Neural progenitor cell (in vitro differentiated cells): ENCODE measurements around the gene HEY2. TPM values are rescaled to one million over a fixed set of nuclear protein-coding genes. Genes with fewer than 3 reads are reported as not detected.

Experiments used
- DNase-seq: peaks from one replicate; pipeline ENCODE4 v3.0.0-alpha.2; 2016; ENCODE audit warnings: low spot score
- H2AFZ ChIP-seq: fragments of 200-600 bp; sonication (generic); replicated peaks from 2 replicates; pipeline ENCODE4 v1.6.1; 2016; ENCODE audit warnings: antibody characterized with exemption
- H3F3A ChIP-seq: fragments of 200-600 bp; sonication (generic); 2 replicates; pipeline ENCODE4 v1.6.1; 2016; ENCODE audit warnings: antibody characterized with exemption, low read depth
- H3K27ac ChIP-seq: fragments of 200-600 bp; sonication (generic); 2 replicates; pipeline ENCODE4 v1.5.1; 2016; ENCODE audit warnings: mild to moderate bottlenecking
- H3K27me3 ChIP-seq: fragments of 200-600 bp; sonication (generic); 2 replicates; pipeline ENCODE4 v1.6.1; 2016; ENCODE audit warnings: mild to moderate bottlenecking, moderate library complexity
- H3K36me3 ChIP-seq: fragments of 200-600 bp; sonication (generic); 2 replicates; pipeline ENCODE4 v1.5.1; 2016
- H3K4me1 ChIP-seq: fragments of 200-600 bp; sonication (generic); 2 replicates; pipeline ENCODE4 v1.6.1; 2016; ENCODE audit warnings: mixed run types
- H3K4me2 ChIP-seq: fragments of 200-600 bp; sonication (generic); 2 replicates; pipeline ENCODE4 v1.6.1; 2016
- H3K4me3 ChIP-seq: fragments of 200-600 bp; sonication (generic); 2 replicates; pipeline ENCODE4 v1.5.1; 2016
- H3K79me2 ChIP-seq: fragments of 200-600 bp; sonication (generic); 2 replicates; pipeline ENCODE4 v1.6.1; 2016; ENCODE audit warnings: low read depth
- H3K9ac ChIP-seq: fragments of 200-600 bp; sonication (generic); 2 replicates; pipeline ENCODE4 v1.6.1; 2016
- H3K9me3 ChIP-seq: fragments of 200-600 bp; sonication (generic); 2 replicates; pipeline ENCODE4 v1.5.1; 2016; ENCODE audit warnings: low read depth
- H4K20me1 ChIP-seq: fragments of 200-600 bp; sonication (generic); 2 replicates; pipeline ENCODE4 v1.6.1; 2016; ENCODE audit warnings: low read depth
- H3K27ac Mint-ChIP-seq: 3 replicates; pipeline ENCODE4 v1.8.0; 2021; ENCODE audit warnings: mixed read lengths
- H3K27me3 Mint-ChIP-seq: 2 replicates; pipeline ENCODE4 v1.8.0; 2022; ENCODE audit warnings: low read depth, mild to moderate bottlenecking, inconsistent platforms, moderate library complexity, mixed read lengths; ENCODE audit not compliant: insufficient read depth
- H3K36me3 Mint-ChIP-seq: 3 replicates; pipeline ENCODE4 v1.8.0; 2021; ENCODE audit warnings: mixed read lengths
- H3K4me1 Mint-ChIP-seq: 3 replicates; pipeline ENCODE4 v1.8.0; 2021; ENCODE audit warnings: mixed read lengths
- H3K4me3 Mint-ChIP-seq: 3 replicates; pipeline ENCODE4 v1.8.0; 2021; ENCODE audit warnings: mild to moderate bottlenecking, moderate library complexity, mixed read lengths
- H3K9me3 Mint-ChIP-seq: 3 replicates; pipeline ENCODE4 v1.8.0; 2020; ENCODE audit warnings: mixed read lengths
- CTCF ChIP-seq: fragments of 200-600 bp; sonication (generic); IDR thresholded peaks from 2 replicates; pipeline ENCODE4 v1.5.1; 2017; ENCODE audit warnings: antibody characterized with exemption, mild to moderate bottlenecking
- EZH2 ChIP-seq: fragments of 200-600 bp; sonication (generic); IDR thresholded peaks from 2 replicates; pipeline ENCODE4 v1.6.1; 2017; ENCODE audit warnings: antibody characterized with exemption, mild to moderate bottlenecking, moderate library complexity
- EZH2phosphoT487 ChIP-seq: fragments of 200-600 bp; sonication (generic); IDR thresholded peaks from 2 replicates; pipeline ENCODE4 v1.6.1; 2017; ENCODE audit warnings: antibody characterized with exemption
- total RNA-seq: library from RNA; depleted of rRNA; stranded (reverse); fragments of >200 nt; gene quantifications from 2 replicates; pipeline ENCODE4 v1.2.3, GENCODE V29; 2015; ENCODE audit warnings: low replicate concordance

Gene HEY2
- total RNA-seq, 1 donor from 2014 or later: 1.1 TPM

GRCh38 chr6:125733516-125734300 is 15.7 kb upstream of the HEY2 start:
- Histone ChIP-seq H3K4me2 (no peak overlapping the region), H3K27ac (no peak overlapping the region), H3K9me3 (no peaks in the 10 kb centered on the region), H3K4me3 (no peak overlapping the region), H3K4me1 (no peaks in the 10 kb centered on the region), H4K20me1 (no peaks in the 10 kb centered on the region), H3K27me3 (no peaks in the 10 kb centered on the region), H3F3A (no peaks in the 10 kb centered on the region), H3K9ac (no peak overlapping the region), H2AFZ (no peak overlapping the region), H3K79me2 (no peaks in the 10 kb centered on the region), H3K36me3 (no peaks in the 10 kb centered on the region)
- H3K4me1 Mint-ChIP-seq: no peaks in the 10 kb centered on the region
- TF ChIP-seq EZH2 (no peak), CTCF (no peak), EZH2phosphoT487 (no peak)
- no peak for DNase-seq
- H3K9me3 Mint-ChIP-seq: no peaks in the 10 kb centered on the region
- no peaks in the 10 kb centered on the region for H3K36me3 Mint-ChIP-seq
- H3K27me3 Mint-ChIP-seq: peaks cover 3% of the 10 kb centered on the region
- no peak overlapping the region for H3K27ac Mint-ChIP-seq
- H3K4me3 Mint-ChIP-seq: no peak overlapping the region

- no peak overlapping the region for H3K4me2 ChIP-seq
- H2AFZ ChIP-seq: no peak overlapping the region
- Mint-ChIP-seq H3K9me3 (no peaks in the 10 kb centered on the region), H3K27me3 (peaks cover 9% of the 10 kb centered on the region), H3K36me3 (no peaks in the 10 kb centered on the region), H3K27ac (no peak overlapping the region), H3K4me3 (no peak overlapping the region), H3K4me1 (no peaks in the 10 kb centered on the region)
- H3K27ac ChIP-seq: no peak overlapping the region
- no peak for DNase-seq
- H3K4me1 ChIP-seq: no peaks in the 10 kb centered on the region
- H3K9ac ChIP-seq: no peak overlapping the region
- no peaks in the 10 kb centered on the region for H4K20me1 ChIP-seq
- no peak overlapping the region for H3K4me3 ChIP-seq
- no peaks in the 10 kb centered on the region for H3K79me2 ChIP-seq
- peaks cover under 1% of the 10 kb centered on the region for H3K27me3 ChIP-seq
- no peaks in the 10 kb centered on the region for H3K36me3 ChIP-seq
- no peaks in the 10 kb centered on the region for H3K9me3 ChIP-seq
- no peaks in the 10 kb centered on the region for H3F3A ChIP-seq
- TF ChIP-seq EZH2: no peak
- no peak for TF ChIP-seq EZH2phosphoT487
- no peak for TF ChIP-seq CTCF
These were observed 11.2 kb upstream of the HEY2 start for GRCh38 chr6:125738276-125738675.

- H3K9me3 Mint-ChIP-seq: no peaks in the 10 kb centered on the region
- H3K4me3 Mint-ChIP-seq: no peak overlapping the region
- no peaks in the 10 kb centered on the region for H3K4me1 Mint-ChIP-seq
- Histone ChIP-seq H3K9me3 (no peaks in the 10 kb centered on the region), H3K4me3 (no peak overlapping the region), H3K4me2 (no peak overlapping the region), H3K27ac (no peak overlapping the region), H3K4me1 (no peaks in the 10 kb centered on the region), H3K27me3 (peaks cover 11% of the 10 kb centered on the region), H4K20me1 (no peaks in the 10 kb centered on the region), H3K36me3 (no peaks in the 10 kb centered on the region), H2AFZ (no peak overlapping the region), H3K79me2 (no peaks in the 10 kb centered on the region), H3F3A (no peaks in the 10 kb centered on the region), H3K9ac (no peak overlapping the region)
- peaks cover 12% of the 10 kb centered on the region for H3K27me3 Mint-ChIP-seq
- no peak for TF ChIP-seq EZH2phosphoT487
- no peak for DNase-seq
- no peak overlapping the region for H3K27ac Mint-ChIP-seq
- no peaks in the 10 kb centered on the region for H3K36me3 Mint-ChIP-seq
These were observed 10.1 kb upstream of the HEY2 start for GRCh38 chr6:125739364-125739763.

- H3K27me3 ChIP-seq: peaks cover 31% of the 10 kb centered on the region
- Mint-ChIP-seq H3K4me1 (peaks cover 15% of the 10 kb centered on the region), H3K36me3 (no peaks in the 10 kb centered on the region), H3K9me3 (no peaks in the 10 kb centered on the region), H3K27ac (no peak overlapping the region), H3K27me3 (peaks cover 20% of the 10 kb centered on the region), H3K4me3 (no peak overlapping the region)
- no peaks in the 10 kb centered on the region for H3K36me3 ChIP-seq
- H3F3A ChIP-seq: peaks cover 17% of the 10 kb centered on the region
- no peaks in the 10 kb centered on the region for H3K79me2 ChIP-seq
- no peak overlapping the region for H3K4me3 ChIP-seq
- H3K4me2 ChIP-seq: no peak overlapping the region
- peaks cover 8% of the 10 kb centered on the region for H4K20me1 ChIP-seq
- peaks cover 13% of the 10 kb centered on the region for H3K4me1 ChIP-seq
- TF ChIP-seq EZH2phosphoT487: no peak
- no peak for TF ChIP-seq CTCF
- TF ChIP-seq EZH2: no peak
- no peak overlapping the region for H2AFZ ChIP-seq
- no peaks in the 10 kb centered on the region for H3K9me3 ChIP-seq
- no peak overlapping the region for H3K27ac ChIP-seq
- H3K9ac ChIP-seq: no peak overlapping the region
- DNase-seq: no peak
These were observed 8.1 kb upstream of the HEY2 start for GRCh38 chr6:125741336-125741735.
